K562 (cell line): ENCODE measurements around the gene SLC1A5. TPM values are rescaled to one million over a fixed set of nuclear protein-coding genes. Genes with fewer than 3 reads are reported as not detected.

ENCODE experiments used
- AFF4 ChIP-seq: sonication (generic); formaldehyde crosslinking; IDR thresholded peaks from 2 replicates; pipeline ENCODE4 v1.8.0; 2023; ENCODE audit warnings: mild to moderate bottlenecking, missing genetic modification reagents
- ARID4B ChIP-seq: sonication (generic); formaldehyde crosslinking; IDR thresholded peaks from 2 replicates; pipeline ENCODE4 v1.8.0; 2022; ENCODE audit warnings: mild to moderate bottlenecking, missing genetic modification reagents
- ELF2 ChIP-seq: fragments of 250-450 bp; sonication (Bioruptor Pico); IDR thresholded peaks from 2 replicates; pipeline ENCODE4 v1.5.0; 2021; ENCODE audit warnings: mild to moderate bottlenecking
- KLF1 ChIP-seq: fragments of 450-650 bp; IDR thresholded peaks from 2 replicates; pipeline ENCODE4 v1.6.1; 2016; ENCODE audit warnings: missing genetic modification characterization, missing compliant biosample characterization
- KLF13 ChIP-seq: fragments of 450-650 bp; IDR thresholded peaks from 2 replicates; pipeline ENCODE4 v1.6.1; 2016; ENCODE audit warnings: missing genetic modification characterization, low read depth, mild to moderate bottlenecking, missing compliant biosample characterization, moderate library complexity, borderline replicate concordance
- MAZ ChIP-seq, 2 experiments: fragments of 450-650 bp in 1 of 2; sonication (generic) in 1 of 2; formaldehyde crosslinking; IDR thresholded peaks in 1 of 2; conservative IDR thresholded peaks in 1 of 2; 2 replicates each; pipeline versions ENCODE4 v1.4.0 to v1.5.0; 2020; ENCODE audit warnings: mild to moderate bottlenecking in 1 of 2, missing genetic modification reagents in 1 of 2
- MLX ChIP-seq, 2 experiments: fragments of 450-650 bp in 1 of 2; sonication (generic) in 1 of 2; formaldehyde crosslinking; conservative IDR thresholded peaks; 2 replicates each; pipeline versions ENCODE4 v1.4.0 to v1.8.1; 2020 to 2022; ENCODE audit warnings: mild to moderate bottlenecking in 1 of 2, missing genetic modification reagents in 1 of 2
- NBN ChIP-seq: fragments of 450-650 bp; IDR thresholded peaks from 2 replicates; pipeline ENCODE4 v1.6.1; 2016; ENCODE audit warnings: low read depth, mild to moderate bottlenecking
- POLR2AphosphoS2 ChIP-seq: IDR thresholded peaks from 2 replicates; pipeline ENCODE4 v1.6.1; 2012; ENCODE audit warnings: low read length, improper control_type of control experiment
- RBM14 ChIP-seq: fragments of 200-400 bp; formaldehyde crosslinking; IDR thresholded peaks from 2 replicates; pipeline ENCODE4 v1.6.1; 2018; ENCODE audit warnings: low read depth, mild to moderate bottlenecking, low read length, moderate library complexity, borderline replicate concordance; ENCODE audit not compliant: insufficient read depth
- SRSF3 ChIP-seq: fragments of 200-400 bp; formaldehyde crosslinking; IDR thresholded peaks from 2 replicates; pipeline ENCODE4 v1.6.1; 2016; ENCODE audit warnings: mild to moderate bottlenecking, low read length, moderate library complexity; ENCODE audit not compliant: insufficient read depth
- SUPT5H ChIP-seq: fragments of 450-650 bp; IDR thresholded peaks from 2 replicates; pipeline ENCODE4 v1.6.1; 2016
- VEZF1 ChIP-seq: fragments of 200-800 bp; sonication (Bioruptor generic); IDR thresholded peaks from 2 replicates; pipeline ENCODE4 v1.6.1; 2017; ENCODE audit warnings: missing genetic modification characterization, missing compliant biosample characterization
- ZNF140 ChIP-seq: fragments of 250-450 bp; sonication (Bioruptor Pico); IDR thresholded peaks from 2 replicates; pipeline ENCODE4 v1.8.0; 2021; ENCODE audit warnings: moderate library complexity, mild to moderate bottlenecking, inconsistent platforms
- polyA plus RNA-seq, 8 experiments: library from polyadenylated mRNA; depleted of rRNA in 4 of 8; stranded (reverse) in 5 of 8; unstranded in 3 of 8; fragments of >200 nt; fragmentation: Nextera tagmentation in 2 of 8; fragmentation: Illumina TruSeq in 1 of 8; extraction: Ambion mirVana in 2 of 8; extraction: Trizol in 1 of 8; gene quantifications; 2 replicates each; pipeline versions ENCODE4 v1.2.1 to v1.2.3, GENCODE V29; 2011 to 2014; ENCODE audit warnings: inconsistent platforms in 1 of 8, missing spikeins in 1 of 8
- total RNA-seq, 7 experiments: library from RNA; depleted of rRNA in 6 of 7; stranded (reverse); fragments of >200 nt in 6 of 7; fragmentation: Illumina TruSeq in 2 of 7; extraction: Trizol in 2 of 7; gene quantifications; 2 replicates each; pipeline versions ENCODE4 v1.2.1 to v1.2.3, GENCODE V29; 2011 to 2021; ENCODE audit warnings: low replicate concordance in 1 of 7

The SLC1A5 gene
- total and polyA plus RNA-seq, 9 of the 15 experiments (the other 6 are each of a cell fraction or from before 2014, with no cell fraction given) = 31.2 to 417 (median 134) TPM

- TF ChIP-seq VEZF1 (CRISPR knock-in tag) (peak; percentile 83), POLR2AphosphoS2 (peak; percentile 91; the same call in 1 of the 2 replicates), SUPT5H (peak; percentile 99), KLF1 (0 out of 2 replicates have a peak, but pooled peaks have one; percentile 25), MLX (CRISPR knock-in tag; conservative IDR thresholded peaks at IDR 0.05) (0 out of 4 replicates have a peak, but pooled peaks of 1 of the 2 experiments have one; percentile 55), RBM14 (peak; percentile 93; the same call in 1 of the 2 replicates), NBN (0 out of 2 replicates have a peak, but pooled peaks have one; percentile 32), AFF4 (peak; percentile 99), KLF13 (peak; percentile 43; the same call in 1 of the 2 replicates), MAZ (CRISPR knock-in tag; conservative IDR thresholded peaks at IDR 0.05 in 1 of 2, IDR thresholded peaks at IDR 0.05 in 1 of 2) (peak; percentile 63 to 72; a peak in 3 of 4 replicates), SRSF3 (0 out of 2 replicates have a peak, but pooled peaks have one; percentile 2), ARID4B (CRISPR knock-in tag) (peak; percentile 91; the same call in 1 of the 2 replicates), ZNF140 (CRISPR knock-in tag) (no peak), ELF2 (CRISPR knock-in tag) (peak; percentile 75)
These were observed at the start of gene SLC1A5 (continued) for GRCh38 chr19:46788262-46788967.
